GM12892 (cell line): Measurements from ENCODE around the gene CSTF1.

Experiments used
- POLR2A ChIP-seq: IDR thresholded peaks from 2 replicates; pipeline ENCODE4 v1.6.1; 2011; ENCODE audit warnings: low read depth, low read length, control low read depth
- POLR2AphosphoS5 ChIP-seq: IDR thresholded peaks from 2 replicates; pipeline ENCODE4 v1.6.1; 2011; ENCODE audit warnings: low read depth, low read length, control low read depth

DNA sequence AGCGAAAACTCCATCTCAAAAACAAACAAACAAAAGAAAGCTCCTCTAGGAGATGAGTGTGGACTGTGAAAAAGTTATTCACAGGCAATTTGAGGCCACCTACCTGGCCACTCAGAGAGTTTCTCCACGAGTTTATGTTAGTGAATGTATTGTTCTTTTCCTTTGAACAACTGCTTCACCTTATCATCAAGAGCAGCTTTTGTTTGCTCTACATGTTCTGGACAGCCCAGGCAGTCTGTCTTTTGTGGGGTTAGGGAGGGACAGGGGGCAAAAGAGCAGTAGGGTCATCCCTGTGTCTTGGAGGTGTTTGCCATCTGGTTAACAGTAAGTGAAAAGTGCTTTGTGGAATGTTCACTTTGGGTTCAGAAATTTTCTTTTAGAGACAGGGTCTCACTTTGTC lies 27.6 kb downstream of the CSTF1 start:
- TF ChIP-seq POLR2AphosphoS5 (no peak), POLR2A (no peak)
